Nephron (organoid): ENCODE results near the gene DYNLT1.
"Not testable (repeated sequence)": the region's sequence is repeated elsewhere in the genome, so short reads cannot be mapped to it uniquely, and the experiment has no call there.

Experiments used
- H3K27ac Mint-ChIP-seq, 3 experiments: 2 replicates each; pipeline ENCODE4 v1.8.0; 2020; ENCODE audit warnings: mixed read lengths in 3 of 3, mild to moderate bottlenecking in 2 of 3, moderate library complexity in 1 of 3
- H3K27me3 Mint-ChIP-seq: 2 replicates; pipeline ENCODE4 v1.8.0; 2021; ENCODE audit warnings: low read depth, mild to moderate bottlenecking, moderate library complexity, mixed read lengths
- H3K36me3 Mint-ChIP-seq: 2 replicates; pipeline ENCODE4 v1.8.0; 2020; ENCODE audit warnings: low read depth, mixed read lengths
- H3K4me1 Mint-ChIP-seq: 2 replicates; pipeline ENCODE4 v1.8.0; 2020; ENCODE audit warnings: mixed read lengths
- H3K4me3 Mint-ChIP-seq, 3 experiments: 2 replicates each; pipeline ENCODE4 v1.8.0; 2020; ENCODE audit warnings: mild to moderate bottlenecking in 3 of 3, mixed read lengths in 3 of 3, moderate library complexity in 2 of 3
- H3K9me3 Mint-ChIP-seq: 2 replicates; pipeline ENCODE4 v1.8.0; 2020; ENCODE audit warnings: mixed read lengths
- TF ChIP-seq, protein P1 (sequence below), 3 experiments: fragments of 200-600 bp; sonication (generic); IDR thresholded peaks; one replicate each; pipeline ENCODE4 v1.5.0; 2021; ENCODE audit warnings: antibody characterized with exemption in 3 of 3; ENCODE audit not compliant: unreplicated experiment in 3 of 3

The DYNLT1 gene

DNA sequence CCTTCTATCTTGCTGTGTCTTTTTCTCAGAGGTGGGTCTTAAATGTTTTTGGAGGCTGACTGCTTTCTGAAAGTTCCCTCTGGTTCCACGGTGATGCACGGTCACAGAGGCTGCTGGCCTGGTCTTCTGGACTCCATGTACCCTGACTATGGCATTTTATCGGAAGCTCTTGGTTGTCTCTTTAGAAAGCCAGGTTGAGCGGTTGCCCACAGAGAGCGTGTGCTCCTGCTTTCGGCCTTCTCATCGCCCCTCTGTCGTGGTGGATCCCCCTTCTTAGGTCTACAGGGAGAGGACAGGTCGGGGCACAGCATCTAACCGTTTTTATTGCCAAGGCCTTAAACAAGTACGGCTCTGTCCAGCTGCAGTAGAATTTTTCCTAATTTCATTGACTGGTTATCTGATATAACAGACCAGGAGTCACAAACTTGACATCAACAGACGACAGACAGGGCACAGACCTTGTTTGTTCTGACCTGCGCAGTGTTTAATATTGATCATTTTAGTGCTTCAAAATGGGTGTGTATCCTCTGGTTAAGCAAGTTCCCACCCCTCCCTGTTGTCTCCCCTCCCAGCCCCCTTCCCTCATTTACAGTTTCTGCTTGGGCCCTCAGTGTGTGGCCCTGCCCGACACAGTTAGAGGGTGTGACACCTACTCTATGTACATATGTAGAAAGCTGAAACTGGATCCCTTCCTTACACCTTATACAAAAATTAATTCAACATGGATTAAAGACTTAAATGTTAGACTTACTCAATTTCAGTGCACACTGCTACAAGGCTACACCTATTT is 30.0 kb upstream of the DYNLT1 start:
- H3K27me3 Mint-ChIP-seq, result no peaks in the 10 kb centered on the region
- peaks cover 9% of the 10 kb centered on the region for H3K36me3 Mint-ChIP-seq
- TF ChIP-seq, protein P1, sequence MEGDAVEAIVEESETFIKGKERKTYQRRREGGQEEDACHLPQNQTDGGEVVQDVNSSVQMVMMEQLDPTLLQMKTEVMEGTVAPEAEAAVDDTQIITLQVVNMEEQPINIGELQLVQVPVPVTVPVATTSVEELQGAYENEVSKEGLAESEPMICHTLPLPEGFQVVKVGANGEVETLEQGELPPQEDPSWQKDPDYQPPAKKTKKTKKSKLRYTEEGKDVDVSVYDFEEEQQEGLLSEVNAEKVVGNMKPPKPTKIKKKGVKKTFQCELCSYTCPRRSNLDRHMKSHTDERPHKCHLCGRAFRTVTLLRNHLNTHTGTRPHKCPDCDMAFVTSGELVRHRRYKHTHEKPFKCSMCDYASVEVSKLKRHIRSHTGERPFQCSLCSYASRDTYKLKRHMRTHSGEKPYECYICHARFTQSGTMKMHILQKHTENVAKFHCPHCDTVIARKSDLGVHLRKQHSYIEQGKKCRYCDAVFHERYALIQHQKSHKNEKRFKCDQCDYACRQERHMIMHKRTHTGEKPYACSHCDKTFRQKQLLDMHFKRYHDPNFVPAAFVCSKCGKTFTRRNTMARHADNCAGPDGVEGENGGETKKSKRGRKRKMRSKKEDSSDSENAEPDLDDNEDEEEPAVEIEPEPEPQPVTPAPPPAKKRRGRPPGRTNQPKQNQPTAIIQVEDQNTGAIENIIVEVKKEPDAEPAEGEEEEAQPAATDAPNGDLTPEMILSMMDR (IDR thresholded peaks at IDR 0.05; ENCODE audit: unreplicated experiment in 3 of 3), result no peak
- H3K4me3 Mint-ChIP-seq, result no peak overlapping the region
- no peak overlapping the region for H3K27ac Mint-ChIP-seq
- H3K4me1 Mint-ChIP-seq, result peaks cover 2% of the 10 kb centered on the region
- peaks cover 8% of the 10 kb centered on the region for H3K9me3 Mint-ChIP-seq

DNA sequence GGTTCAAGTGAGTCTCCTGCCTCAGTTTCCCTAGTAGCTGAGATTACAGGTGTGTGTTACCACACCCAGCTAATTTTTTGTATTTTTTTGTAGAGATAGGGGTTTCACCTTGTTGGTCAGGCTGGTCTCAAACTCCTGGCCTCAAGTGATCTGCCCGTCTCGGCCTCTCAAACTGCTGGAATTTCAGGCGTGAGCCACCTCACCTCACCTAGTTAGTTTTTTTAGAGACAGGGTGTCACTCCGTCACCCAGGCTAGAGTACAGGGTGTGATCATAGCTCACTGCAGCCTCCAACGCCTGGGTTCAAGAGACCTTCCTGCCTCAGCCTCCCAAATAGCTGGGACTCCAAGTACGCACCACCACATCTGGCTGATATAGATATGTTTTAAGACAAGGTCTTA is 28.2 kb upstream of the DYNLT1 start:
- Mint-ChIP-seq H3K4me1 (peaks cover 14% of the 10 kb centered on the region), H3K4me3 (no peak overlapping the region), H3K36me3 (peaks cover 5% of the 10 kb centered on the region), H3K27me3 (no peaks in the 10 kb centered on the region), H3K9me3 (peaks cover 5% of the 10 kb centered on the region), H3K27ac (no peak overlapping the region)
- TF ChIP-seq, protein P1 (IDR thresholded peaks at IDR 0.05; ENCODE audit: unreplicated experiment in 3 of 3), result no peak

GRCh38 chr6:158672119-158672518 is 27.6 kb upstream of the DYNLT1 start:
- H3K27ac Mint-ChIP-seq, H3K36me3 Mint-ChIP-seq: not testable (repeated sequence)

DNA sequence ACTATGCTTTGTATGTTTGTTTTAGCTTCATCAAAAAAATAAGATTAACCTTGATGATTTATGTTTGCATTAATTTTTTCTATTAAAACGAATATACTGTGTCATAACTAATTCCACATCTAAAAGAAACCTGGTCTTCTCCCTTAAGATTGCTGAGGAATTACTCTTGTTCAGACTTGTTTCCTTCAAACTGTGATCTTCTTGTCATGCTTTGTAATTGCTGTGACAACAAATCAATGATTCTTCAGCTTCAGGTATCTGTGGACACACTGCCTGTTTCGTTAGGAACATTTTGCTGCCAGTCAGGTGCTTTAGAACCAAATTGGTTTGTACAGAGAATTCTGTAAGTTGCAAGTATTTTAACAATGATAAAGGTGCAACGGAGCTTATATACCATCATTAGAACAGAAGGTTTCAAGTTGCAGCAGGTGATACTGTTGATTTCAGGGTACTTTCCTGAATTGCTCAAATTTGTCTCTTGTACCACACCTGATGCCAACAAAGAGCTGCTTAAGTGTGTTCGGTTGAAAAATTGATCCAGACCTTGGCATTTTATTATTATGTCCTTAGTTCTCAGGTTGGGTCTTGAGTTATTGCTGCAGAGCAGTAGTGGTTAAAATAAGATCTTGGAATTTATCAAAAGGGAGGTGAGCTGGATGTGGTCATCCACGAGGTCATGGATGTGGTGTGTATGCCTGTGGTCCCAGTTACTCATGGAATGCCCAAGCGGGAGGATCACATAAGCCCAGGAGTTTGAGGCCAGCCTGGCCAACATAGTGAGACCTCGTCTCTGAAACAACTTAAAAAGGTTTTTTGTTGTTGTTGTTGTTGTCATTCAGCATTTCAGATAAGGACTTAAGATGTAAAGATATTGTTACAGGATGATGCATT is 24.8 kb upstream of the DYNLT1 start:
- Mint-ChIP-seq H3K36me3 (no peaks in the 10 kb centered on the region), H3K4me3 (no peak overlapping the region), H3K27ac (no peak overlapping the region), H3K9me3 (no peaks in the 10 kb centered on the region), H3K4me1 (peaks cover 38% of the 10 kb centered on the region), H3K27me3 (no peaks in the 10 kb centered on the region)
- TF ChIP-seq, protein P1 (IDR thresholded peaks at IDR 0.05; ENCODE audit: unreplicated experiment in 3 of 3), result no peak

More at GRCh38 chr6:158672119-158672518, 27.6 kb upstream of the DYNLT1 start:
- H3K4me1 Mint-ChIP-seq, result peaks cover 20% of the 10 kb centered on the region
- not testable (repeated sequence) for H3K9me3 Mint-ChIP-seq, H3K27me3 Mint-ChIP-seq, H3K4me3 Mint-ChIP-seq

DNA sequence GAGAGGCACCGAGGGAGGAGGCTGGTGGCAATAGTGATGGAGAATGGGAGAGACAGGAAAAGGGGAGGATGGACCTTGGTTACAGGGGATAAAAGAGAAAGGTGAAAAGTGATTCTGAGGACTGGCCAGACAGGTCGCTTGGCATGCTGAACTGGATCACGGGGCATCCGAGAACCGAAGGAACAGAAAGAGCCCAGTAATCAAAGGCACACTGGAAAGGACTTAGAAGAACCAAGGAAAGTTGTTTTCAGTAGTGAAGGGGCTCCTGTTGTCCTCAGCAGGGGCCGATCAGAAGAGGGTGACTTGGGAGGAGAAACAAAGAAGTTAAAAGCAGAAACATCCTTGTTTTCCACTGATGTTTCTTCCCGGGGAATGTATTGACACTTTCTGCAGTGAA is 24.2 kb upstream of the DYNLT1 start:
- no peaks in the 10 kb centered on the region for H3K9me3 Mint-ChIP-seq
- no peaks in the 10 kb centered on the region for H3K36me3 Mint-ChIP-seq
- no peaks in the 10 kb centered on the region for H3K27me3 Mint-ChIP-seq
- TF ChIP-seq, protein P1 (IDR thresholded peaks at IDR 0.05; ENCODE audit: unreplicated experiment in 3 of 3), result no peak
- peaks cover 44% of the 10 kb centered on the region for H3K4me1 Mint-ChIP-seq
- no peak overlapping the region for H3K4me3 Mint-ChIP-seq
- no peak overlapping the region for H3K27ac Mint-ChIP-seq

GRCh38 chr6:158667360-158667981 is 22.9 kb upstream of the DYNLT1 start:
- TF ChIP-seq, protein P1 (IDR thresholded peaks at IDR 0.05; ENCODE audit: unreplicated experiment in 3 of 3), result no peak
- no peaks in the 10 kb centered on the region for H3K9me3 Mint-ChIP-seq
- peak overlapping the region in 2 of 3 experiments; percentile 19 to 52 for H3K27ac Mint-ChIP-seq
- no peaks in the 10 kb centered on the region for H3K27me3 Mint-ChIP-seq
- H3K36me3 Mint-ChIP-seq, result no peaks in the 10 kb centered on the region
- peaks cover 56% of the 10 kb centered on the region for H3K4me1 Mint-ChIP-seq
- peak overlapping the region in 1 of 3 experiments; percentile 56 for H3K4me3 Mint-ChIP-seq
